ENCODE measurements around the gene SLC7A5. TPM values are rescaled to one million over a fixed set of nuclear protein-coding genes. Genes with fewer than 3 reads are reported as not detected.

SLC7A5 gene
- total and polyA plus RNA-seq, 2 of the 4 experiments (the other 2 are of a cell fraction), result 11.3 to 101 TPM

DNA sequence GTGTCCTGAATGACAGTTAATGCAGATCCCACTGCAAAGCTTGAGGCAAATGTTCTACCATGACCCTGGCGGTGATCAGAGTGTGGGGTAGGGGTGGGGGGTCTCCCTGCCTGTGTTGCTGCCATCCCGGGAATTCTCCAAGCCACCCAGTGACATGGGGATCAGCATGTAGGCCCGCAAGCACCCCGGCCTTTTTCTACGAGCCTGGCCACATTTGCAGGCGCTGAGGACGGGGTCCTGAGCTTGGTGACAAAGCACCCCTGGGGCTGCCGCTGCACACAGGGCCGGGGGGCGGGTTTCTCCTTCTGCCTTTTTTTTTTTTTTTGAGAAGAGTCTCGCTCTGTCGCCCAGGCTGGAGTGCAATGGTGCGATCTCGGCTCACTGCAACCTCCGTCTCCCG is 35.8 kb downstream of the SLC7A5 start:
- Histone ChIP-seq H2AK5ac (ENCODE audit: low read depth, low read length) (no peak overlapping the region), H3K4ac (ENCODE audit: low read depth, low read length) (no peak overlapping the region), H3K27me3 (ENCODE audit: control insufficient read depth, insufficient read depth, low read length) (no peaks in the 10 kb centered on the region), H3K4me1 (ENCODE audit: control insufficient read depth, insufficient read depth, low read length) (peaks cover 6% of the 10 kb centered on the region; the same call in 1 of the 2 replicates), H3K9me1 (ENCODE audit: insufficient read depth, low read length) (no peaks in the 10 kb centered on the region), H4K5ac (ENCODE audit: low read depth, low read length) (no peak overlapping the region), H3K56ac (ENCODE audit: extremely low read depth, insufficient read depth, low read length) (no peak overlapping the region), H3K36me3 (ENCODE audit: control insufficient read depth, insufficient read depth, low read length) (peaks cover 80% of the 10 kb centered on the region), H2BK120ac (ENCODE audit: low read depth, low read length) (no peak overlapping the region), H3K23ac (ENCODE audit: low read depth, low read length) (no peak overlapping the region), H3K4me2 (ENCODE audit: low read depth, low read length) (no peak overlapping the region), H2BK5ac (ENCODE audit: low read depth, low read length, poor library complexity, severe bottlenecking) (no peak overlapping the region), H3K79me1 (ENCODE audit: low read depth in 1 of 2, low read length in 2 of 2) (peaks cover 0 to 22% of the 10 kb centered on the region in 2 experiments; a peak in 3 of 4 replicates), H2BK20ac (ENCODE audit: low read depth, low read length) (no peak overlapping the region), H3K27ac (ENCODE audit: insufficient read depth, low read length) (no peak overlapping the region), H2AK9ac (replicated peaks; ENCODE audit: low read depth, low read length, poor library complexity) (no peak overlapping the region), H3K9ac (ENCODE audit: low read depth, low read length) (no peak overlapping the region), H3K18ac (ENCODE audit: low read depth, low read length) (no peak overlapping the region), H4K91ac (ENCODE audit: insufficient read depth, low read depth, low read length) (no peak overlapping the region), H4K20me1 (ENCODE audit: insufficient read depth, low read length) (peaks cover 50% of the 10 kb centered on the region), H3K9me3 (ENCODE audit: control insufficient read depth, insufficient read depth, low read length) (no peaks in the 10 kb centered on the region), H3K14ac (replicated peaks; ENCODE audit: low read depth, low read length) (no peak overlapping the region), H2BK15ac (ENCODE audit: low read depth, low read length) (no peak overlapping the region), H3K4me3 (ENCODE audit: insufficient read depth, low read depth, low read length) (no peak overlapping the region), H2AFZ (replicated peaks; ENCODE audit: low read length, poor library complexity) (no peak overlapping the region), H4K8ac (ENCODE audit: low read depth in 2 of 2, low read length in 2 of 2) (no peak overlapping the region)
- ChIA-PET POLR2A (ENCODE audit: unreplicated experiment) (no interaction called here), CTCF (interaction anchor here (1.3 kb wide), 1 partner anchor 17 kb away, joined by 3 read pairs; no protein-coding TSS in a partner anchor)
- in situ Hi-C loops (cut with MboI; ENCODE audit: low sequenced_read_pairs) (no loop called here), dilution Hi-C loops (cut with HindIII; ENCODE audit: low sequenced_read_pairs, unreplicated experiment) (no loop called here), intact Hi-C loops (cut with micrococcal nuclease) (no loop called here)
- 94% methylated on average over 5 of the region's 16 CpGs; no CpG with 5 or more reads in 1 of the 2 experiments for WGBS, 2 experiments (ENCODE audit: extremely low coverage in 2 of 2, insufficient read length in 1 of 2)
- BruUV-seq (replicated peaks), result no TSS peak
- DNase-seq (no peak), ATAC-seq (ENCODE audit: low read depth) (no peak)
- TF ChIP-seq MXI1 (IDR thresholded peaks at IDR 0.05; ENCODE audit: borderline replicate concordance, low read depth, low read length), result no peak
- no peak for TF ChIP-seq POLR2A (IDR thresholded peaks at IDR 0.05; ENCODE audit: low read depth, low read length)
- TF ChIP-seq RFX5 (IDR thresholded peaks at IDR 0.05; ENCODE audit: low read depth, low read length), result no peak
- TF ChIP-seq MAFK (IDR thresholded peaks at IDR 0.05; ENCODE audit: low read depth, low read length), result no peak
- no peak for TF ChIP-seq CHD1 (IDR thresholded peaks at IDR 0.05; ENCODE audit: low read depth, low read length)
- TF ChIP-seq NFE2L2 (IDR thresholded peaks at IDR 0.05; ENCODE audit: low read depth, low read length), result no peak
- no peak for TF ChIP-seq FOS (IDR thresholded peaks at IDR 0.05; ENCODE audit: low read depth, low read length)
- TF ChIP-seq, protein P1, sequence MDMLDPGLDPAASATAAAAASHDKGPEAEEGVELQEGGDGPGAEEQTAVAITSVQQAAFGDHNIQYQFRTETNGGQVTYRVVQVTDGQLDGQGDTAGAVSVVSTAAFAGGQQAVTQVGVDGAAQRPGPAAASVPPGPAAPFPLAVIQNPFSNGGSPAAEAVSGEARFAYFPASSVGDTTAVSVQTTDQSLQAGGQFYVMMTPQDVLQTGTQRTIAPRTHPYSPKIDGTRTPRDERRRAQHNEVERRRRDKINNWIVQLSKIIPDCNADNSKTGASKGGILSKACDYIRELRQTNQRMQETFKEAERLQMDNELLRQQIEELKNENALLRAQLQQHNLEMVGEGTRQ (IDR thresholded peaks at IDR 0.05; ENCODE audit: low read depth, low read length), result no peak
- no peak for TF ChIP-seq CEBPB (IDR thresholded peaks at IDR 0.05; ENCODE audit: low read depth, low read length)
- TF ChIP-seq RAD21 (IDR thresholded peaks at IDR 0.05; ENCODE audit: low read length), result no peak
